ENCODE results near the gene CEACAM8. TPM values are rescaled to one million over a fixed set of nuclear protein-coding genes. Genes with fewer than 3 reads are reported as not detected.

CEACAM8 gene
- total and polyA plus RNA-seq, 3 experiments from 2014 or later, result not detected

DNA sequence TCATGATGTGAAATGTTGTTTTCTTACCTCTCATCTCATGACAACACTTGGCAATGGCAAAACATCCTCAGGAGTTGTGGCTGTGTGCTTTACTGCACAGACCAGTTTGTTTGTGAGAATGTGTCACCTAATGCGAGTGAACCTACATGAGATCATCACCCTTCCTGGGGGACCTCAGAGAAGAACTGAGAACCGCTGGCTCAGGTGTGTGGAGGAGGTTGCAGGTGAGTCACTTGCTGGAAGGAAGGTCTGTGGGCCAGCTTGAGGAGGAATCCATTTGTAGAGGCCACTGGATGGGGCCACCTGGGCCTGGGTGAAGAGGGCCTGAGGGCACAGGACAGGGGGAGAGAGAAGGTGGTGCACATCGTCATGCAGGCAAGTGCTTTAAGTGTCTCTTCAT is 63.4 kb downstream of the CEACAM8 start:
- ChIA-PET POLR2A (no interaction called here), CTCF (interaction anchor here (1.5 kb wide), 1 partner anchor 93 kb away, joined by 4 read pairs; no protein-coding TSS in a partner anchor)
- no peak overlapping the region for H3K27ac Mint-ChIP-seq
- no peak for DNase-seq
- Histone ChIP-seq H3K27ac (ENCODE audit: low read depth, low read length) (no peak overlapping the region), H3K9me3 (ENCODE audit: low read length) (no peaks in the 10 kb centered on the region), H3K36me3 (ENCODE audit: insufficient read depth, low read length) (no peaks in the 10 kb centered on the region), H3K4me1 (ENCODE audit: insufficient read depth, low read length) (peaks cover 25% of the 10 kb centered on the region), H3K27me3 (ENCODE audit: insufficient read depth, low read length, poor library complexity, severe bottlenecking) (no peaks in the 10 kb centered on the region), H3K4me3 (ENCODE audit: low read length) (no peak overlapping the region)
- peaks cover 0 to 1% of the 10 kb centered on the region in 2 donors for H3K27me3 Mint-ChIP-seq
- H3K4me3 Mint-ChIP-seq, result no peak overlapping the region
- no peaks in the 10 kb centered on the region for H3K36me3 Mint-ChIP-seq
- peaks cover 20 to 27% (median 25%) of the 10 kb centered on the region in 3 donors for H3K4me1 Mint-ChIP-seq
- H3K9me3 Mint-ChIP-seq, result no peaks in the 10 kb centered on the region

Other genes starting within 250 kb of the CEACAM8 start
- gene CNFN, start 204.6 kb downstream of the CEACAM8 start, total RNA-seq, result not detected
- not detected for gene CNFN, start 204.6 kb downstream of the CEACAM8 start, polyA plus RNA-seq
- gene LIPE, start 167.5 kb downstream of the CEACAM8 start, total RNA-seq, result 10 to 100 TPM; 22.2 to 22.7 TPM
- gene LIPE, start 167.5 kb downstream of the CEACAM8 start, polyA plus RNA-seq, result 5.0 TPM
- gene CXCL17, start 152.0 kb downstream of the CEACAM8 start, total RNA-seq, result not detected
- gene CXCL17, start 152.0 kb downstream of the CEACAM8 start, polyA plus RNA-seq, result not detected
- under 1 TPM; 0.46 to 0.78 TPM for gene CEACAM1, start 66.4 kb downstream of the CEACAM8 start, total RNA-seq
- gene CEACAM1, start 66.4 kb downstream of the CEACAM8 start, polyA plus RNA-seq, result 0.15 TPM
- not detected for gene PSG3, start 145.6 kb upstream of the CEACAM8 start, total RNA-seq
- not detected for gene PSG3, start 145.6 kb upstream of the CEACAM8 start, polyA plus RNA-seq
- not detected for gene PSG8, start 170.8 kb upstream of the CEACAM8 start, total RNA-seq
- not detected for gene PSG8, start 170.8 kb upstream of the CEACAM8 start, polyA plus RNA-seq